Prostate gland (tissue), 2 donors: ENCODE measurements around the gene IMMT.

Source experiments
- CTCF ChIP-seq, 4 experiments: fragments of 200-600 bp in 2 of 4; fragments of 450-650 bp in 2 of 4; sonication (generic) in 2 of 4; IDR thresholded peaks; 1 replicate in 3 of 4; 2 replicates in 1 of 4; pipeline ENCODE4 v1.5.1; 2016 to 2019; ENCODE audit warnings: antibody characterized with exemption in 4 of 4, mild to moderate bottlenecking in 2 of 4, moderate library complexity in 2 of 4
- POLR2A ChIP-seq: fragments of 450-650 bp; IDR thresholded peaks from one replicate; pipeline ENCODE4 v1.6.1; 2016; ENCODE audit warnings: antibody characterized with exemption, mild to moderate bottlenecking

- TF ChIP-seq POLR2A (no peak), CTCF (IDR thresholded peaks at IDR 0.05) (no peak)
These were observed 9.2 kb upstream of the IMMT start for GRCh38 chr2:86204458-86204857.
